Dendritic cell treated with granulocyte-macrophage colony-stimulating factor and Interleukin-4, amounts not matched to agents 40 ng/mL and 50 ng/mL, for 4 days (primary cell): ENCODE data around the gene TBC1D1.
A peak's percentile ranks its signal among the peaks of the same experiment; 100 is the strongest.

ENCODE experiments used
- H3K27ac Mint-ChIP-seq: one replicate; pipeline ENCODE4 v1.8.0; 2022; ENCODE audit warnings: mild to moderate bottlenecking, mixed read lengths
- H3K27me3 Mint-ChIP-seq: one replicate; pipeline ENCODE4 v1.8.0; 2022; ENCODE audit warnings: mild to moderate bottlenecking, mixed read lengths
- H3K36me3 Mint-ChIP-seq: one replicate; pipeline ENCODE4 v1.8.0; 2022; ENCODE audit warnings: low read depth, mixed read lengths
- H3K4me1 Mint-ChIP-seq: one replicate; pipeline ENCODE4 v1.8.0; 2022; ENCODE audit warnings: low read depth, mixed read lengths
- H3K4me3 Mint-ChIP-seq: one replicate; pipeline ENCODE4 v1.8.0; 2022; ENCODE audit warnings: mild to moderate bottlenecking, moderate library complexity, mixed read lengths
- H3K9me3 Mint-ChIP-seq: one replicate; pipeline ENCODE4 v1.8.0; 2022; ENCODE audit warnings: mixed read lengths
- intact Hi-C: fragments of 100-400 bp; cut with micrococcal nuclease; formaldehyde crosslinking; loops from one replicate; pipeline ENCODE4 v1.15.0; 2022

Gene TBC1D1

DNA sequence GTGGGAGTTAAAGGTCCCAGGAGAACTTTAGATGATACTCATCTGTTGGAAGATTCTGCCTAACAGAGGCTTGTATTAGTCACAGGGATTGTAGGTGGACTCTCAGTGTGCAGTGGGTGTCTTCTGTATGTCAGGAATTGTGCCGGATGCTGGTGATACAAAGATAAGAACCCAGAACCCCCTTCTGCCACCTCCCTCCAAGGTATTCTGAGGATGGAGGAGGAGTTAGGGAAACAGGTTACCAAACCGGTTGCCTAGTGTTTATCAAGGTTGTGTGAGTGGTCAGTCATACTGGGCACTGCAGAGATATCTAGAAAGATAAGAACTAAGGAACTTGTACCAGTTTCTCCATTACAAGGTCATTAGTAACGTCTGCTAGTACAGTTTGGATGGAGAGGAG, 130.9 kb downstream of the TBC1D1 start:
- peaks cover 67% of the 10 kb centered on the region for H3K36me3 Mint-ChIP-seq
- peaks cover 38% of the 10 kb centered on the region for H3K4me1 Mint-ChIP-seq
- H3K27ac Mint-ChIP-seq: peak overlapping the region; percentile 87
- no peaks in the 10 kb centered on the region for H3K27me3 Mint-ChIP-seq
- intact Hi-C loops: no loop called here
- peaks cover 8% of the 10 kb centered on the region for H3K9me3 Mint-ChIP-seq
- no peak overlapping the region for H3K4me3 Mint-ChIP-seq

DNA sequence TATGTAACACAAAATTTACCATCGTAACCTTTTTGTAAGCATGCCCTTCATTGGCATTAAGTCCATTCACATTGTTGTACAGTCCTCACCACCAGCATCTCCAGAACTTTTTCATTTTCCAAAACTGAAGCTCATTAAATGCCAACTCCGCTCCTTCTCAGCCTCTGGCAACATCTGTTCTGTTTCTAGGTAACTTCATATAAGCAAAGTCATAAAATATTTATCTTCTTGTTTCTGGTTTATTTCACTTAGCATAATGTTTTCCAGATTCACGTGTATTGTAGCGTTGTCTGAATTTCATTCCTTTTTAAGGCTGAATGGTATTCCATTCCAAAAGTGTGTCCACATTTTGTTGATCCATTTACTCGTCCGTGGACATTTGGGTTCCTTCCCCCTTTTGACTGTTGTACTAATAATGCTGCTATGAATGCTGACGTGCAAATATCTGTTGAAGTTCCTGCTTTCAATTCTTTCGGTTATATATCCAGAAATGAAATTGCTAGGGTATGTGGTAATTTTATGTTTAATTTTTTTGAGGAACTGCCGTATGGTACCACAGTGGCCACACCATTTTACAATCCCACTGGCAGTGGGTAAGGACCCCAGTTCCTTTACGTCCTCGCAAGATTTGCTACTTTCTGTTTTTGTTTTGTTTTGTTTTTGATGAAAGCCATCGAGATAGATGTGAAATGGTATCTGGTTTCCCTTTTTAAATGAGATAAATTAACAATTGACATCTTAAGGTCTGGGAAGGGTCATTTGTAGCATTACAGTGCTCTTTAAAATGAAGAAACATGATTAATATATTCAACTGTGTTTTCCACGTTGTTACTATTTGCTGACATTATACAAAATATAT, 132.7 kb downstream of the TBC1D1 start:
- Mint-ChIP-seq H3K4me1 (peaks cover 35% of the 10 kb centered on the region), H3K9me3 (peaks cover 8% of the 10 kb centered on the region), H3K27me3 (no peaks in the 10 kb centered on the region), H3K4me3 (peak overlapping the region; percentile 60), H3K36me3 (peaks cover 76% of the 10 kb centered on the region), H3K27ac (peak overlapping the region; percentile 87)
- intact Hi-C loops: no loop called here

DNA sequence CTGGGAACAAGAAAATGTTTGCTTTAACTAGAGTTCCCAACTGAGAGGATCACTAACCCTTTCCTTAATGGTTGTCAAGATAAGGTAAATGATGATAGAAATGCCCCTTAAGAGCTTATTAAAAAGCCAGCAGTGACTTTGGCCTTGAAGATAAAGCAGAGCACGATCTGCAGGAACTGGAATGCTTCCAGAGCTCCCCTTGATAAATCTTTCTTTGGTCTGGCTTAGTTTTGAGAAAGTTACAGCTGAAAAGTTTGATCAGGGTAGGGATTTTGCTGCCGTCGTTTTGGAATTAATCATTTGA, 133.3 kb downstream of the TBC1D1 start:
- Mint-ChIP-seq H3K27me3 (no peaks in the 10 kb centered on the region), H3K4me3 (peak overlapping the region; percentile 60), H3K36me3 (peaks cover 82% of the 10 kb centered on the region), H3K27ac (peak overlapping the region; percentile 87), H3K9me3 (peaks cover 8% of the 10 kb centered on the region), H3K4me1 (peaks cover 37% of the 10 kb centered on the region)
- intact Hi-C loops: no loop called here

DNA sequence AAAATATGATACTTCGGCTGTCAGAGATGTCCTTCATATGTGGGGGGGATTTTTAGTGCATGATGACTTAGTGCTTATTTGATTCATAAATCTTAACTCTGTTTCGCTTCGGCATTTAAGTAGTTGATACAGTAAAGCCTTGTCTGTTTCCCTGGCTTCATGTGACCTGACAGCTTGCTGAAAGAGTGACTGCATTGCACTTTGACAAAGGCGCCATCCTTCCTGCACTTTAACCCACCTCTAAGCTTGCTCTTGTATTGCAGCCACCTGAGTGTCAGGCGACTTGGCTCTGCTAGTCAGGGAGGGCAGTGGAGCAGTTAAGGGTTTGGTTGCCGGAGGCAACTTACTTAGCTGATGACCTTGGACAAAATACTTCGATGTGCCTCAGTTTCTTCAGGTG, 134.8 kb downstream of the TBC1D1 start:
- Mint-ChIP-seq H3K27me3 (no peaks in the 10 kb centered on the region), H3K36me3 (peaks cover 80% of the 10 kb centered on the region)

DNA sequence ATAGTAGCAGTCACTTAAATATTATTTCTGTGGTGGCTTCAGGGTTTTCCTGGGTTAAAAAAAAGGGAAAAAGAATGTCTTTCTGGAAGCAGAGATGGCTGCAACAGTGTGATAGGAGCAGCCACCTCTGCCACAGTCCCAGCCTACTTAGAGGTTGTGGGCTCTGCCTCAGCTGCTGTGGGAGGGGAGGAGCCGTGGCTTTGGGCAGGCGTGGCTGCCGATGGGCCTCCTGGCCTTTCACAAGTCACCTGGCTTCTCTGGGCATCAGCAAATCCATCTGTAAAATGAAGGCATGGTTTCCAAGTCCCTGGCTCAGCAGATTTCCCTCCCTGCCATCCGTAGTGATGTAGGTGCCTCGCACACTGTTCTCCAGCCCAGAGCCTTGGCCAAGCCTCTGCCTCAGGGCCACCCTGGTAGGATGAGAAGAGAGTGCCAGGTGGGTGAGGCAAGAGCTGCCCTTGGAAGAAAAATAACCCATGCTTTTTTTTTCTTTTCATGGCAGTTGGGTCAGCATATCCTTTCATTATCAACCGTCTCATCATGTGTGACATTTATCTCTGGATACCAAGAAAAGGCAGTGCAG, 135.4 kb downstream of the TBC1D1 start:
- Mint-ChIP-seq H3K4me1 (peaks cover 50% of the 10 kb centered on the region), H3K4me3 (no peak overlapping the region), H3K9me3 (peaks cover under 1% of the 10 kb centered on the region), H3K36me3 (peaks cover 74% of the 10 kb centered on the region), H3K27ac (no peak overlapping the region), H3K27me3 (no peaks in the 10 kb centered on the region)
- intact Hi-C loops: no loop called here

More for the DNA sequence above, 134.8 kb downstream of the TBC1D1 start:
- intact Hi-C loops: no loop called here
- Mint-ChIP-seq H3K27ac (no peak overlapping the region), H3K9me3 (peaks cover 6% of the 10 kb centered on the region), H3K4me3 (no peak overlapping the region), H3K4me1 (peaks cover 50% of the 10 kb centered on the region)

DNA sequence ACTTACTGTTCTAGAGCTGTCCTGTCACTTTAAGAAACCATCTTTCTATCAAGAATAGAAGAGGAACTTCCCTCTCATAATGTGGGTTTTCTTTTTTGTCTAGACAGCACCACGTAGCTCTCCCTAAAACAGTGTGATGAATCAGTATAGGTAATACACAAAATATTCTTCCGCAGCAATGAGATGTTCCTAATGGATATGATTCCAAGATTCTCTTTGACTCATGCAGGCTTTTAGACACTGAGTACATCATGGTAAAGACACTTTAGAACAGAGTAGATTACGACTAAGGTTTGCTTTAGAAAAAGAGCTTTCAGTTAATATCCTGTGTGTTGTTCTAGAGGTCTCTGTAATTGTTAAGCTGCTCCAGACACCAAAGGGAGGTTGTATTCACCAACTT, 139.1 kb downstream of the TBC1D1 start:
- no peaks in the 10 kb centered on the region for H3K27me3 Mint-ChIP-seq
- peaks cover 17% of the 10 kb centered on the region for H3K4me1 Mint-ChIP-seq
- H3K4me3 Mint-ChIP-seq: no peak overlapping the region
- intact Hi-C loops: loop anchor here (5.0 kb wide), 1 partner anchor 48 kb away; no protein-coding TSS in a partner anchor
- peaks cover 76% of the 10 kb centered on the region for H3K36me3 Mint-ChIP-seq
- no peak overlapping the region for H3K27ac Mint-ChIP-seq
- H3K9me3 Mint-ChIP-seq: no peaks in the 10 kb centered on the region

DNA sequence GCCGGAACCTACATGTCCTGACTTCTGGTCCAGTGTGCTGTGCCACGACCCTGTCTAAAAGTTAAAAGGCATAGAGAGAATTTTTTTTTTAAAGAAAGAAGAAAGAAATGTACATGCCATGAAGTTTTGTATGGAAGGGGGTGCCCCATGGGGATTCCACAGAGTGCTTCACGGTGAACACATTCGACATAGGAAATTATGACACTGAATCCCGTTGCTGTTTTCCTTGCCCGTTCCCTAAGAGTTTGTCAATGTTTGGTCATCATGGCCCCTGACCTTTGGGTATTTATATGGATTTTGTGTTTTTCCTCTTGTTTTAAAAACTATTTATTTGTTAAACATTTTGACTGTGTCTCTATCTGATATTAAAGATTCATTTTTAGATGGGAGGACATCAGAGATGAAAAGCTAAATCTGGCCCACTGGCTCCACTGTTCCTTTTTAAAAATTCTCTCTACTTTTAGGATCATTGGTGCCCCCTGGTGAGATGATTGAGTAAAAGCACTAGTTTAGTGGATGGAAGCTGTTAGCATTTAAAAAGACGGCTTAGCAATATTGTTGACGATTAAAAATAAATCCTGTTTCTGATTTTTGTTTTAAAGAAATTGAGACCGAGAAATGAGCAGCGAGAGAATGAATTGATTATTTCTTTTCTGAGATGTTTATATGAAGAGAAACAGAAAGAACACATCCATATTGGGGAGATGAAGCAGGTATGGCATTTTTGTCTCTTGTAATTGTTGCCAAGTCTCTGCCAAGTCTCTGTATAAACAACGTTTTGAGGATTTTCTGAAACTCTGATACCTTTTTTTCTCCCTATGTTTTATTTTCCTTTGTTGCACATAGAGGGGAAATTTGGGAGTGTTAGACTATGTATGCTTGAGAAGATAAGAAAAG, 144.3 kb downstream of the TBC1D1 start:
- Mint-ChIP-seq H3K4me1 (peaks cover 2% of the 10 kb centered on the region), H3K27ac (no peak overlapping the region), H3K9me3 (no peaks in the 10 kb centered on the region), H3K27me3 (no peaks in the 10 kb centered on the region), H3K36me3 (peaks cover 74% of the 10 kb centered on the region), H3K4me3 (no peak overlapping the region)
- intact Hi-C loops: loop anchor here (1.0 to 5.0 kb wide), 3 partner anchors 53 to 433 kb away; no protein-coding TSS in a partner anchor

DNA sequence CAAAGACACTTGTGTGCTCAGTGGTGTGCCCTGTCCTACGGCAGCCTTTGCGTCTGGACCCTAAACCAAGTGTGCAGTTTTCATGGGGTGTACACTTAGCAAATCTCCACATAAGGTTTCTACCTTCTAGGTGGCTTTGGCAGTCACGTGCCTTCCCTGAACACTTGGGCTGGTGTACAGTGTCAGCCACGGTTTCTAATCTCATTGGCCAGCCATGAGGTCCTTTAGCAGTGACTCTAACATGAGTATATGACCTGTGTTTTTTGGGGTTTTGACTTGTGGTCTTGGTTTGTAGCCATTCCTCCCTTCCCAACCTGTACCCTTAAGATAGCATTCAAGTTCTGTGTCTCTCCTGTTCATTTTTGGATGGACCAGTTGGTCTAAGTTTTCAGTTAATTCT, 145.7 kb downstream of the TBC1D1 start:
- Mint-ChIP-seq H3K4me3 (no peak overlapping the region), H3K27me3 (no peaks in the 10 kb centered on the region), H3K27ac (no peak overlapping the region), H3K4me1 (no peaks in the 10 kb centered on the region), H3K9me3 (no peaks in the 10 kb centered on the region), H3K36me3 (peaks cover 87% of the 10 kb centered on the region)
- intact Hi-C loops: loop anchor here (5.0 kb wide), 1 partner anchor 434 kb away; no protein-coding TSS in a partner anchor

DNA sequence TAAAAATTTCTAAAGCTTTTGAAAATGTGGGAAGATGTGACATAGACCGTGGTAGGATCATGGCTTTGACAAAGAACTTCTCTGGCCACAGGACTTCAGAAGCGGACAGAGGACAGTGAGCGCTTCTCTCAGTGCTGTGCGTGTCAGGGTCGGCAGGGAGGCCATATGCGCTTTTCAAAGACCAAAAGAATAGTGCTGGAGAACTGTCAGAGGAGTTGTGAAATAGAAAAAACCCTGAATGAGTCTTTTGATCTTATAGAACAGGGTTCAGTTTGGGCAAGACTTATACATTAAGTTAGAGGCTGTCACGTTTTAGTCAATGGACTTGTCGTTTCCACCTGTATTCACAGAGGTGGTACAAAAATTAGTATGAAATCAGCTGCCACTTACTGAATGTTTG, 146.7 kb downstream of the TBC1D1 start:
- Mint-ChIP-seq H3K4me1 (no peaks in the 10 kb centered on the region), H3K36me3 (peaks cover 89% of the 10 kb centered on the region), H3K4me3 (no peak overlapping the region), H3K27ac (no peak overlapping the region), H3K27me3 (no peaks in the 10 kb centered on the region), H3K9me3 (no peaks in the 10 kb centered on the region)
- intact Hi-C loops: loop anchor here (5.0 kb wide), 1 partner anchor 435 kb away; no protein-coding TSS in a partner anchor

DNA sequence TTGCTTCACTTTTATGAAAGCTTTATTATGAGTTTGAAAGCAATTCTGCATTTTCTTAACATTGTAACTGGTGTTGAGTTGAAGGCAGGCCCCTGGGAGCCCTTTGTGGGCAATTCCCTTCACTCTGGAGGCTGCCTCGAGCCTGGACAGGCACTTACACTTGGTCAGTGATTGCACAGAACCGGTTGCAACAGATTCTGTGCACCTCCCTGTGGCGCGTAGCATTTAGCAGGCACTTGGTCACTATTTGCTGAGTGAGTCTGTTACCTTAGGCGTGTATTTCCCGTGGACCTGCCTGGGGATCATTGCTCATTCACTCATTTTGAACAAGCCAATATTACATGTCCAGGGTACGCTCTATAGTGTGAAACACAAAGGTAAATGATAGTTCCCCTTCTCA, 149.7 kb downstream of the TBC1D1 start:
- no peaks in the 10 kb centered on the region for H3K27me3 Mint-ChIP-seq

DNA sequence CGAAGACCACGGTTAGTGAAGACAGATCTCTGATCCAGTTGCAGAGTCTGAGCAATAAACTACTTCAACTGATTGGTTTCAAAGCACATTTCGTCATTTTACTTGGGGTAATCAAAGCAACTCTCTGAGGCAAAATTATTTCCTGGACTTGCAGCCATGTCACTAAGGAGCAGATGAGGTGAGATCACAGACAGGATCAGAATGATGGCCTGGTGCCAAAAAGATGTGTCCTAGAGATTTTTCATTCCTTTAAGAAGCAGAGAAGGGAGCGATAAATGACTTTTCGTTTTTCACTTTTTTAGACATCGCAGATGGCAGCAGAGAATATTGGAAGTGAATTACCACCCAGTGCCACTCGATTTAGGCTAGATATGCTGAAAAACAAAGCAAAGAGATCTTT, 153.2 kb downstream of the TBC1D1 start:
- intact Hi-C loops: no loop called here
- no peaks in the 10 kb centered on the region for H3K9me3 Mint-ChIP-seq
- peaks cover 10% of the 10 kb centered on the region for H3K4me1 Mint-ChIP-seq
- no peak overlapping the region for H3K4me3 Mint-ChIP-seq
- no peaks in the 10 kb centered on the region for H3K27me3 Mint-ChIP-seq
- no peak overlapping the region for H3K27ac Mint-ChIP-seq
- H3K36me3 Mint-ChIP-seq: peaks cover 87% of the 10 kb centered on the region

More for the DNA sequence above, 149.7 kb downstream of the TBC1D1 start:
- intact Hi-C loops: no loop called here
- H3K27ac Mint-ChIP-seq: no peak overlapping the region
- no peaks in the 10 kb centered on the region for H3K9me3 Mint-ChIP-seq
- H3K36me3 Mint-ChIP-seq: peaks cover 94% of the 10 kb centered on the region
- H3K4me1 Mint-ChIP-seq: peaks cover 10% of the 10 kb centered on the region
- H3K4me3 Mint-ChIP-seq: no peak overlapping the region

DNA sequence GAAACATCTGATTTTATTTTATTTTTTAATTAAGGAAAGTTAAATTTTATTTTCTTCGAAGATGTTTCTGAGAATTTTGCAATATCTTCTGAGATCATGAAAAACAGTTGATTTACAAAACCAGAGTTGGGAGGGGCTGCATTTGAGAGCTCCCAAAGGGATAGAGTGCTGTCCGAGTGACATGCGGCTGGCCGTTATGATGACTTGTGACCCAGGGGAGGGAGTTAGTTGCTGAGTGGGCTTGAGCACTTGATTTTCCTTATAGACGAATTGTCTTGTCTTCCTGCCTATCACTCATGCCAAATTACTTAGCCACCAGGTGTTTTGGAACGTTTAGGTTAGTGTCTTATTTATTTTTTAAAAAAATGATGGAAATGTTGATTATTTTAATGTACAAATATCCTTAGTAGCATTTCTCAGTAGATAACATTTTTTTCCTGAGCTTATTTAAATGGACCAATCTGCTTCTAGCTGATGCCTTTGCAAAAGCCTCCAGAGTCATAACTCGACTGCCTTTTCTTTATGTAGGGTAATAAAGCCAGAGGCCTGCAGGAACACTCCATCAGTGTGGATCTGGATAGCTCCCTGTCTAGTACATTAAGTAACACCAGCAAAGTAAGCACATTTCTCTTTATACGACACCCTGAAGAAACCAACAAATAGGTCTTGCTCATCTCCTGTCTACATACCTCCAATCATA, 154.6 kb downstream of the TBC1D1 start:
- H3K27ac Mint-ChIP-seq: no peak overlapping the region
- intact Hi-C loops: no loop called here

DNA sequence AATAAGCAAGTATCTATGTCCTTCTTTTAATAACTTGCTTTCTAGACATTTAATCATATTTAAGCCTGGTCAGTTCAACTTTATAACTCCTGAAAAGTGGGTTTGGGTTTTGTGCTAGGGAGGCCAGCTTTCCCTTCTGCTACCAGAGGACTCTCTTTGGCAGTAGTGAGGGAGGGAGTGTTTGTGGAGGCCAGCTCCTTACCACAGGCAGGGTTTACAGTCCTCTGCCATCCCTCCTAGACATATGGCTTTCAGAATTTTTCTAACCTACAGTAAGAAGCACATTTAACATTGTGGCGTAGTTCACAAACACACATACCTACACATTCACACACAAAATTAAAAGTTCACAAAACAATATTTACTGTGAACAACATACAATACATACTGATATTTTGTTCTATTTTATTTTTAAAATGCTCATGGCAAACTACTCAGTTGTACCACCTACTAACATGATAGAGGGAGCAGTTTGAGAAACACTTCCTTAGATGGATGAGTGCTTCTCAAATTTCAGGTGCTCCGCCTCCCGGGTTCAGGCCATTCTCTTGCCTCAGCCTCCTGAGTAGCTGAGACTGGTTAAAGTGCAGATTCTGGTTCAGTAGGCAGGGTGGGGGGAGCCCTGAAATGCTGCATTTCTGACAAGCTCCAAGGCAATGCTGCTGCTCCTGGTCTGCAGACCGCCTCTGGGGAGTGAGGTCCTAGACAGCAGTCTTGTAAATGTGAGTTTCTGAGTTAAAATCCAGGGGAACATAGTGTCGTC, 156.0 kb downstream of the TBC1D1 start:
- H3K27ac Mint-ChIP-seq: no peak overlapping the region
- H3K36me3 Mint-ChIP-seq: peaks cover 89% of the 10 kb centered on the region
- H3K4me1 Mint-ChIP-seq: peaks cover 10% of the 10 kb centered on the region
- H3K27me3 Mint-ChIP-seq: no peaks in the 10 kb centered on the region
- intact Hi-C loops: no loop called here
- H3K9me3 Mint-ChIP-seq: no peaks in the 10 kb centered on the region
- no peak overlapping the region for H3K4me3 Mint-ChIP-seq

More for the DNA sequence above, 154.6 kb downstream of the TBC1D1 start:
- H3K4me1 Mint-ChIP-seq: peaks cover 10% of the 10 kb centered on the region
- H3K9me3 Mint-ChIP-seq: no peaks in the 10 kb centered on the region
- H3K36me3 Mint-ChIP-seq: peaks cover 89% of the 10 kb centered on the region
- no peaks in the 10 kb centered on the region for H3K27me3 Mint-ChIP-seq
- H3K4me3 Mint-ChIP-seq: no peak overlapping the region
